ENCODE data around the gene PLA2G4F. TPM values are rescaled to one million over a fixed set of nuclear protein-coding genes. Genes with fewer than 3 reads are reported as not detected.

PLA2G4F gene
- total RNA-seq, 1 experiment from 2014 or later: not detected

GRCh38 chr15:42094512-42094963, 61.9 kb downstream of the PLA2G4F start, which contains the start of gene PLA2G4D:
Gene PLA2G4D (minus strand): TSS chr15:42094562. CDS start chr15:42094459, 103 bp downstream.
- no peaks in the 10 kb centered on the region for H3K27me3 Mint-ChIP-seq (ENCODE audit: low read depth)
- Histone ChIP-seq H3K79me2 (ENCODE audit: insufficient read depth, low read length) (no peaks in the 10 kb centered on the region), H4K20me1 (ENCODE audit: control insufficient read depth, insufficient read depth, insufficient read length) (no peaks in the 10 kb centered on the region), H3K56ac (ENCODE audit: insufficient read length, low read depth, low read length) (no peak within 1 kb of the TSS), H3K14ac (ENCODE audit: insufficient read depth, low read length) (peak within 1 kb of the TSS; percentile 12; the same call in 1 of the 2 replicates), H2BK120ac (ENCODE audit: low read depth, low read length, poor library complexity, severe bottlenecking) (no peak within 1 kb of the TSS), H2BK12ac (ENCODE audit: insufficient read length, low read depth, low read length) (no peak within 1 kb of the TSS), H3K4me2 (ENCODE audit: insufficient read depth, insufficient read length, low read length) (no peak within 1 kb of the TSS), H3K27me3 (ENCODE audit: insufficient read depth, low read length) (no peaks in the 10 kb centered on the region), H2AK5ac (ENCODE audit: insufficient read length, low read length) (no peak within 1 kb of the TSS), H4K91ac (ENCODE audit: insufficient read length, low read depth, low read length) (no peak within 1 kb of the TSS), H2BK20ac (ENCODE audit: low read depth, low read length, poor library complexity, severe bottlenecking) (no peak within 1 kb of the TSS), H3K9me3 (ENCODE audit: control insufficient read depth, low read depth, low read length) (no peaks in the 10 kb centered on the region), H3K4ac (ENCODE audit: low read depth, low read length) (no peak within 1 kb of the TSS), H2AFZ (ENCODE audit: low read length) (no peak within 1 kb of the TSS), H3K79me1 (ENCODE audit: insufficient read depth, low read depth, low read length, poor library complexity, severe bottlenecking) (no peaks in the 10 kb centered on the region), H4K8ac (replicated peaks; ENCODE audit: insufficient read length, low read depth, low read length) (no peak within 1 kb of the TSS), H3K9ac (ENCODE audit: extremely low read depth, insufficient read length, low read length) (no peak within 1 kb of the TSS), H3T11ph (ENCODE audit: low read length) (no peak within 1 kb of the TSS), H3K23ac (ENCODE audit: insufficient read length, low read depth, low read length) (no peak within 1 kb of the TSS), H3K23me2 (ENCODE audit: insufficient read length, low read depth, low read length, poor library complexity, severe bottlenecking) (no peaks in the 10 kb centered on the region), H2BK5ac (ENCODE audit: insufficient read length, low read length) (no peak within 1 kb of the TSS), H3K27ac (ENCODE audit: insufficient read length, low read depth, low read length) (no peak within 1 kb of the TSS), H3K4me1 (ENCODE audit: insufficient read depth, low read length) (no peaks in the 10 kb centered on the region; the same call in 1 of the 2 replicates), H3K18ac (ENCODE audit: insufficient read length, low read depth, low read length) (no peak within 1 kb of the TSS), H4K5ac (ENCODE audit: insufficient read length, low read depth, low read length) (no peak within 1 kb of the TSS), H2BK15ac (ENCODE audit: low read depth, low read length) (no peak within 1 kb of the TSS)
- WGBS (ENCODE audit: extremely low coverage, insufficient read length, low lambda C conversion rate): no CpG with 5 or more reads among the region's 6 CpGs
- H3K36me3 Mint-ChIP-seq (ENCODE audit: insufficient read depth in 1 of 3, low read depth in 3 of 3): no peaks in the 10 kb centered on the region; a peak in 1 of 7 replicates
- H3K27ac Mint-ChIP-seq: no peak within 1 kb of the TSS
- no peaks in the 10 kb centered on the region for H3K9me3 Mint-ChIP-seq
- peaks cover 11 to 13% of the 10 kb centered on the region in 2 experiments for H3K4me1 Mint-ChIP-seq
- no peak for TF ChIP-seq CTCF (conservative IDR thresholded peaks at IDR 0.05)
- no peak within 1 kb of the TSS for H3K4me3 Mint-ChIP-seq
- DNase-seq: peak; percentile 56
